Measurements from ENCODE around the gene LAMTOR3.

DNA sequence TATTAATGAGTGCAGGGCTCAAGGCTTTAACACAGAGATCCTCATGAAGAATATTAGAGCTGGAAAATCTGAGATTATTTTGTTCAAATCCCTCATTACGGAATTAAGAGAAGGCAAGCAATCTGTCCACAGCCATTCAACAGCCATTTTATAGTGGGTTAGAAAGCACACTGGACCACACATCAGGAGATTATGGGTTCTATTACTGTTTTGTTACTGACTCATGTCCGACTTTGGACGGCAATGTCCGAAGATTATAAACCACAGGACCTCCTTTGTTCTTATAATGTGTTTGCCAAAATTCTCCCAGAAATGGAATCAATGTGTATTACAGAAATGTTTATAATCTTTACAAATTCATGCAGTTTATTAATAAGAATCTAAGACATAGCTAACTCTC is 8.1 kb downstream of the LAMTOR3 start:
- TF ChIP-seq CTCF (conservative IDR thresholded peaks at IDR 0.05 in 1 of 2, IDR thresholded peaks at IDR 0.05 in 1 of 2; ENCODE audit: low read depth in 1 of 2, low read length in 2 of 2) (no peak), EZH2 (IDR thresholded peaks at IDR 0.05; ENCODE audit: low read length, missing control alignments) (no peak)
